ENCODE results near the gene ANKRD63.

- TF ChIP-seq CTCF (IDR thresholded peaks at IDR 0.05 in 8 of 11, conservative IDR thresholded peaks at IDR 0.05 in 3 of 11) = no peak
- no peak for TF ChIP-seq POLR2AphosphoS5 (IDR thresholded peaks at IDR 0.05)
- no peak for TF ChIP-seq POLR2A (IDR thresholded peaks at IDR 0.05)
These were observed 5.4 kb downstream of the ANKRD63 start for GRCh38 chr15:40277471-40277870.
